Astrocyte (in vitro differentiated cells and primary cell): ENCODE measurements around the gene REC114. TPM values are rescaled to one million over a fixed set of nuclear protein-coding genes. Genes with fewer than 3 reads are reported as not detected.

ENCODE experiments used
- DNase-seq: peaks from one replicate; pipeline ENCODE4 v3.0.0-alpha.2; 2010; ENCODE audit warnings: low read depth
- FAIRE-seq: peaks from 2 replicates; lab custom pipeline; 2011; peaks lifted over from hg19 to GRCh38; lab: Jason Lieb, UNC
- H2AFZ ChIP-seq: 2 replicates; pipeline ENCODE4 v1.6.0; 2012; ENCODE audit warnings: low read depth, low read length, inconsistent platforms
- H3K27ac ChIP-seq: 2 replicates; pipeline ENCODE4 v1.5.1; 2011; ENCODE audit warnings: low read depth, low read length, inconsistent platforms
- H3K27me3 ChIP-seq: 2 replicates; pipeline ENCODE4 v1.6.0; 2011; ENCODE audit warnings: low read length, inconsistent platforms; ENCODE audit not compliant: insufficient read depth
- H3K36me3 ChIP-seq: 2 replicates; pipeline ENCODE4 v1.5.1; 2011; ENCODE audit warnings: low read length, inconsistent platforms; ENCODE audit not compliant: insufficient read depth
- H3K4me1 ChIP-seq: 2 replicates; pipeline ENCODE4 v1.5.1; 2011; ENCODE audit warnings: low read length, inconsistent platforms; ENCODE audit not compliant: insufficient read depth
- H3K4me2 ChIP-seq: 2 replicates; pipeline ENCODE4 v1.6.0; 2012; ENCODE audit warnings: low read length, inconsistent platforms
- H3K4me3 ChIP-seq: 2 replicates; pipeline ENCODE4 v1.5.1; 2011; ENCODE audit warnings: low read depth, mild to moderate bottlenecking, low read length, inconsistent platforms; ENCODE audit not compliant: insufficient read depth
- H3K79me2 ChIP-seq: 2 replicates; pipeline ENCODE4 v1.6.0; 2012; ENCODE audit warnings: mild to moderate bottlenecking, low read length, inconsistent platforms; ENCODE audit not compliant: insufficient read depth
- H3K9ac ChIP-seq: 2 replicates; pipeline ENCODE4 v1.6.0; 2012; ENCODE audit warnings: mild to moderate bottlenecking, low read length, inconsistent platforms
- H3K9me3 ChIP-seq: 2 replicates; pipeline ENCODE4 v1.5.1; 2012; ENCODE audit warnings: low read depth, mild to moderate bottlenecking, low read length, inconsistent platforms; ENCODE audit not compliant: insufficient read depth
- H4K20me1 ChIP-seq: 2 replicates; pipeline ENCODE4 v1.6.0; 2012; ENCODE audit warnings: low read length, inconsistent platforms; ENCODE audit not compliant: insufficient read depth
- H3K27ac Mint-ChIP-seq: one replicate; pipeline ENCODE4 v1.8.0; 2021; ENCODE audit warnings: mild to moderate bottlenecking, mixed read lengths; ENCODE audit not compliant: unreplicated experiment
- H3K27me3 Mint-ChIP-seq: one replicate; pipeline ENCODE4 v1.8.0; 2021; ENCODE audit warnings: low read depth, mixed read lengths; ENCODE audit not compliant: unreplicated experiment
- H3K36me3 Mint-ChIP-seq: one replicate; pipeline ENCODE4 v1.8.0; 2021; ENCODE audit warnings: low read depth, mixed read lengths; ENCODE audit not compliant: unreplicated experiment
- H3K4me1 Mint-ChIP-seq: one replicate; pipeline ENCODE4 v1.8.0; 2021; ENCODE audit warnings: low read depth, mixed read lengths; ENCODE audit not compliant: unreplicated experiment
- H3K4me3 Mint-ChIP-seq: one replicate; pipeline ENCODE4 v1.8.0; 2021; ENCODE audit warnings: mild to moderate bottlenecking, moderate library complexity, mixed read lengths; ENCODE audit not compliant: unreplicated experiment
- H3K9me3 Mint-ChIP-seq: one replicate; pipeline ENCODE4 v1.8.0; 2021; ENCODE audit warnings: mild to moderate bottlenecking, mixed read lengths; ENCODE audit not compliant: unreplicated experiment
- EZH2 ChIP-seq: IDR thresholded peaks from 2 replicates; pipeline ENCODE4 v1.6.1; 2012; ENCODE audit warnings: mild to moderate bottlenecking, low read length, inconsistent platforms; ENCODE audit not compliant: insufficient read depth
- total RNA-seq: library from RNA; stranded (reverse); gene quantifications from 2 replicates; pipeline ENCODE4 v1.2.1, GENCODE V29; 2021
- TF ChIP-seq, protein P1 (sequence below): IDR thresholded peaks from 2 replicates; pipeline ENCODE4 v1.5.1; 2011; ENCODE audit warnings: low read depth, mild to moderate bottlenecking, inconsistent platforms, low read length, moderate library complexity; ENCODE audit not compliant: insufficient read depth

Gene REC114
- total RNA-seq, 1 donor from 2014 or later, result not detected

DNA sequence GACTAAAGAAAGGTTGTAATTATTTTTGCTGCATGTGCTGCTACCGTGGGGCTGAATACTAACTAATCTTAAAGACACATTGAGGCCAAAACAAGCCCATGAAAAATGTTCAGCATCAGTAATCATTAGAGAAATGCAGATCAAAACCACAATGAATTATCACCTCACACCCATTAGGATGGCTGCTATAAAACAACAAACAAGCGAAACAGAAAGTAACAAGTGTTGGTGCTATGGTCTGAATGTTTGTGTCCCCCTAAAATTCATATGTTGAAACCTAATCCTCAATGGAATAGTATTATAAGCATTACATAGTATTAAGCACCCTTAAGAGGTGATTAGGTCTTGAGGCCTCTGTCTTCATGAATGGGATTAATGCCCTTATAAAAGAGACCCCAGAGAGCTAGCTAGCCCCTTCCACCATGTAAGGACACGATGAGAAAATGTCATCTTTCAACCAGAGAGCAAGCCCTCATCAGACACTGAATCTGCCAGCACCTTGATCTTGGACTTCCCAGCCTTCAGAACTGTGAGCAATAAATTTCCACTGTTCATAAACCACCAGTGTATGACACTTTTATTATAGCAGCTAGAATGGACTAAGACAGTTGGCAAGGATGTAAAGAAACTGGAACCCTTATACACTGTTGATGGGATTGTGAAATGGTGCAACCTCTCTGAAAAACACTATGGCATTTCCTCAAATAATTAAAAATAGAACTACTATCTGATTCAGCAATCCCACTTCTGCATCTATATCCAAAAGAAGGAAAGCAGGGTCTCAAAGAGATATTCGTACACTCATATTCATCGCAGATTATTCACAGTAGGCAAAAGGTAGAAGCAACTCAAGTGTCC, 76.1 kb downstream of the REC114 start:
- no peak overlapping the region for H3K27ac Mint-ChIP-seq
- Histone ChIP-seq H3K4me3 (no peak overlapping the region), H3K9ac (no peak overlapping the region), H2AFZ (no peak overlapping the region), H3K4me2 (no peak overlapping the region), H4K20me1 (no peaks in the 10 kb centered on the region), H3K9me3 (no peaks in the 10 kb centered on the region), H3K4me1 (no peaks in the 10 kb centered on the region), H3K79me2 (no peaks in the 10 kb centered on the region), H3K36me3 (no peaks in the 10 kb centered on the region), H3K27me3 (no peaks in the 10 kb centered on the region), H3K27ac (no peak overlapping the region)
- H3K4me1 Mint-ChIP-seq, result peaks cover 8% of the 10 kb centered on the region
- peaks cover 1% of the 10 kb centered on the region for H3K9me3 Mint-ChIP-seq
- no peak for DNase-seq
- no peak overlapping the region for H3K4me3 Mint-ChIP-seq
- no peaks in the 10 kb centered on the region for H3K36me3 Mint-ChIP-seq
- H3K27me3 Mint-ChIP-seq, result peaks cover 2% of the 10 kb centered on the region
- no peak for FAIRE-seq
- TF ChIP-seq, protein P1, sequence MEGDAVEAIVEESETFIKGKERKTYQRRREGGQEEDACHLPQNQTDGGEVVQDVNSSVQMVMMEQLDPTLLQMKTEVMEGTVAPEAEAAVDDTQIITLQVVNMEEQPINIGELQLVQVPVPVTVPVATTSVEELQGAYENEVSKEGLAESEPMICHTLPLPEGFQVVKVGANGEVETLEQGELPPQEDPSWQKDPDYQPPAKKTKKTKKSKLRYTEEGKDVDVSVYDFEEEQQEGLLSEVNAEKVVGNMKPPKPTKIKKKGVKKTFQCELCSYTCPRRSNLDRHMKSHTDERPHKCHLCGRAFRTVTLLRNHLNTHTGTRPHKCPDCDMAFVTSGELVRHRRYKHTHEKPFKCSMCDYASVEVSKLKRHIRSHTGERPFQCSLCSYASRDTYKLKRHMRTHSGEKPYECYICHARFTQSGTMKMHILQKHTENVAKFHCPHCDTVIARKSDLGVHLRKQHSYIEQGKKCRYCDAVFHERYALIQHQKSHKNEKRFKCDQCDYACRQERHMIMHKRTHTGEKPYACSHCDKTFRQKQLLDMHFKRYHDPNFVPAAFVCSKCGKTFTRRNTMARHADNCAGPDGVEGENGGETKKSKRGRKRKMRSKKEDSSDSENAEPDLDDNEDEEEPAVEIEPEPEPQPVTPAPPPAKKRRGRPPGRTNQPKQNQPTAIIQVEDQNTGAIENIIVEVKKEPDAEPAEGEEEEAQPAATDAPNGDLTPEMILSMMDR, result no peak
- no peak for TF ChIP-seq EZH2

- DNase-seq (no peak), FAIRE-seq (no peak)
- Histone ChIP-seq H3K36me3 (no peaks in the 10 kb centered on the region), H2AFZ (no peak overlapping the region), H3K4me1 (no peaks in the 10 kb centered on the region), H3K4me2 (no peak overlapping the region), H3K79me2 (no peaks in the 10 kb centered on the region), H3K9me3 (no peaks in the 10 kb centered on the region), H3K27ac (no peak overlapping the region), H4K20me1 (no peaks in the 10 kb centered on the region), H3K4me3 (no peak overlapping the region), H3K27me3 (no peaks in the 10 kb centered on the region), H3K9ac (no peak overlapping the region)
- Mint-ChIP-seq H3K36me3 (no peaks in the 10 kb centered on the region), H3K27ac (peak overlapping the region; percentile 15), H3K4me1 (peaks cover 8% of the 10 kb centered on the region), H3K27me3 (peaks cover 2% of the 10 kb centered on the region), H3K4me3 (no peak overlapping the region), H3K9me3 (no peaks in the 10 kb centered on the region)
- TF ChIP-seq, protein P1, result no peak
- TF ChIP-seq EZH2, result no peak
Measured at GRCh38 chr15:73522011-73522410, 79.0 kb downstream of the REC114 start.

DNA sequence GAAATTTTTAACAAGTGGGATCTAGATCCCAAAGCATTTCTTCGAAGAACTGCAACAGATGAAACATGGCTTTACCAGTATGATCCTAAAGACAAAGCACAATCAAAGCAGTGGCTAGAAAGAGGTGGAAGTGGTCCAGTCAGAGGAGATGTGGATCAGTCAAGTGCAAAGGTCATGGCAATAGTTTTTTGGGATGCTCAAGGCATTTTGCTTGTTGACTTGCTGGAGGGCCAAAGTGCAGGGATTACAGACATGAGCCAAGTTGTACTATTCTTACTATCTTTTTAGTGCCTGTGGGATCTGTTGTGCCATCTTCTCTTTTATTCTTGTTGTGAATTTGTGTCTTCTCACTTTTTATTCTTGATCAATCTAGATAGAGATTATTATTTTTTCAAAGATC, 82.0 kb downstream of the REC114 start:
- Mint-ChIP-seq H3K9me3 (no peaks in the 10 kb centered on the region), H3K4me1 (peaks cover 5% of the 10 kb centered on the region), H3K27me3 (no peaks in the 10 kb centered on the region), H3K27ac (no peak overlapping the region), H3K4me3 (no peak overlapping the region), H3K36me3 (no peaks in the 10 kb centered on the region)
- Histone ChIP-seq H2AFZ (no peak overlapping the region), H3K4me3 (no peak overlapping the region), H3K4me2 (no peak overlapping the region), H3K27me3 (no peaks in the 10 kb centered on the region), H3K9me3 (no peaks in the 10 kb centered on the region), H3K4me1 (no peaks in the 10 kb centered on the region), H4K20me1 (no peaks in the 10 kb centered on the region), H3K9ac (no peak overlapping the region), H3K36me3 (no peaks in the 10 kb centered on the region), H3K79me2 (no peaks in the 10 kb centered on the region), H3K27ac (no peak overlapping the region)
- TF ChIP-seq, protein P1, result no peak
- no peak for TF ChIP-seq EZH2
- no peak for DNase-seq
- FAIRE-seq, result no peak
